MCF 10A (cell line): ENCODE data around the gene CNOT4. TPM values are rescaled to one million over a fixed set of nuclear protein-coding genes. Genes with fewer than 3 reads are reported as not detected.
A peak's percentile ranks its signal among the peaks of the same experiment; 100 is the strongest.
"Not testable (repeated sequence)": the region's sequence is repeated elsewhere in the genome, so short reads cannot be mapped to it uniquely, and the experiment has no call there.

Experiments used
- BruUV-seq: library from RNA; stranded (reverse); fragments of 400-500 nt; replicated peaks from 2 replicates; lab custom pipeline; 2021; lab: Mats Ljungman, UMichigan
- CTCF ChIA-PET: fragments of 300-600 bp; sonication (Branson Sonifier 250); formaldehyde crosslinking; extraction: SDS; loops from one replicate; lab custom pipeline; 2021; ENCODE audit warnings: antibody characterized with exemption, inconsistent platforms; lab: Yijun Ruan, JAX
- POLR2A ChIA-PET: fragments of 300-600, 350-650 bp; sonication (Branson Sonifier 250); formaldehyde crosslinking; extraction: SDS; loops from one replicate; lab custom pipeline; 2020; ENCODE audit warnings: antibody characterized with exemption, inconsistent platforms; lab: Yijun Ruan, JAX
- DNase-seq: peaks from one replicate; pipeline ENCODE4 v3.0.0-alpha.2; 2018; ENCODE audit not compliant: unreplicated experiment
- H3K27ac Mint-ChIP-seq: one replicate; pipeline ENCODE4 v1.8.0; 2022; ENCODE audit warnings: mild to moderate bottlenecking, low read depth, mixed read lengths; ENCODE audit not compliant: unreplicated experiment
- H3K27me3 Mint-ChIP-seq: one replicate; pipeline ENCODE4 v1.8.0; 2022; ENCODE audit warnings: mixed read lengths; ENCODE audit not compliant: insufficient read depth, unreplicated experiment
- H3K36me3 Mint-ChIP-seq: one replicate; pipeline ENCODE4 v1.8.0; 2022; ENCODE audit warnings: mild to moderate bottlenecking, moderate library complexity, mixed read lengths; ENCODE audit not compliant: insufficient read depth, unreplicated experiment
- H3K4me1 Mint-ChIP-seq: one replicate; pipeline ENCODE4 v1.8.0; 2022; ENCODE audit warnings: mixed read lengths; ENCODE audit not compliant: insufficient read depth, unreplicated experiment
- H3K4me3 Mint-ChIP-seq: one replicate; pipeline ENCODE4 v1.8.0; 2022; ENCODE audit warnings: mild to moderate bottlenecking, moderate library complexity, mixed read lengths; ENCODE audit not compliant: unreplicated experiment
- H3K9me3 Mint-ChIP-seq: one replicate; pipeline ENCODE4 v1.8.0; 2022; ENCODE audit warnings: mixed read lengths; ENCODE audit not compliant: unreplicated experiment
- intact Hi-C: fragments of 100-400 bp; cut with micrococcal nuclease; formaldehyde crosslinking; loops from 2 replicates; pipeline ENCODE4 v1.14.1; 2022
- total RNA-seq: library from RNA; stranded (reverse); gene quantifications from 2 replicates; pipeline ENCODE4 v1.2.3, GENCODE V29; 2022
- TF ChIP-seq, protein P1 (sequence below): fragments of 200-600 bp; IDR thresholded peaks from one replicate; pipeline ENCODE4 v1.8.0; 2022; ENCODE audit warnings: antibody characterized with exemption, mild to moderate bottlenecking; ENCODE audit not compliant: unreplicated experiment

The CNOT4 gene
- total RNA-seq, 1 experiment from 2014 or later: 18.5 TPM

DNA sequence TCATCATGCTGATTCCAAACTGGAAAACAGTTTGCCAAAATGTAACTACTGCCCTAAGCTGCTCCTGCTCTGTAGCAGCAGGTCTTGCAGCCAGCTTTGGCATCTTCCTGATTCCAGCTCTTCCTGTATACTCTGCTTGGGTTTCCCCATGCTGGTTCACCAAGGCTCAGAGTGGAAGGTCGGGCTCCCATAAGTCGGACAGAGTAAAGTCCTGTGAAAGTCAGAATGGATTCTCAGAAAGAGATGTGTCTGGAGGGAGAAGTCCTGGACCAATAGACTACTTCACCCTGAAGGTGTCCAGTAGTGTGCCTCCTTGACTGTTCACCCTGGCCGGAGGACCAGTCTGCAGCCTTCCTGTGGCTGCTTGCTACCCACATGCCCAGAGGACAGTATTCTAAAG lies 182.4 kb downstream of the CNOT4 start:
- Mint-ChIP-seq H3K27ac (no peak overlapping the region), H3K27me3 (no peaks in the 10 kb centered on the region), H3K4me1 (peaks cover 5% of the 10 kb centered on the region), H3K4me3 (no peak overlapping the region), H3K36me3 (no peaks in the 10 kb centered on the region), H3K9me3 (no peaks in the 10 kb centered on the region)
- POLR2A ChIA-PET: no interaction called here
- DNase-seq: no peak
- TF ChIP-seq, protein P1, sequence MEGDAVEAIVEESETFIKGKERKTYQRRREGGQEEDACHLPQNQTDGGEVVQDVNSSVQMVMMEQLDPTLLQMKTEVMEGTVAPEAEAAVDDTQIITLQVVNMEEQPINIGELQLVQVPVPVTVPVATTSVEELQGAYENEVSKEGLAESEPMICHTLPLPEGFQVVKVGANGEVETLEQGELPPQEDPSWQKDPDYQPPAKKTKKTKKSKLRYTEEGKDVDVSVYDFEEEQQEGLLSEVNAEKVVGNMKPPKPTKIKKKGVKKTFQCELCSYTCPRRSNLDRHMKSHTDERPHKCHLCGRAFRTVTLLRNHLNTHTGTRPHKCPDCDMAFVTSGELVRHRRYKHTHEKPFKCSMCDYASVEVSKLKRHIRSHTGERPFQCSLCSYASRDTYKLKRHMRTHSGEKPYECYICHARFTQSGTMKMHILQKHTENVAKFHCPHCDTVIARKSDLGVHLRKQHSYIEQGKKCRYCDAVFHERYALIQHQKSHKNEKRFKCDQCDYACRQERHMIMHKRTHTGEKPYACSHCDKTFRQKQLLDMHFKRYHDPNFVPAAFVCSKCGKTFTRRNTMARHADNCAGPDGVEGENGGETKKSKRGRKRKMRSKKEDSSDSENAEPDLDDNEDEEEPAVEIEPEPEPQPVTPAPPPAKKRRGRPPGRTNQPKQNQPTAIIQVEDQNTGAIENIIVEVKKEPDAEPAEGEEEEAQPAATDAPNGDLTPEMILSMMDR: no peak
- BruUV-seq: no TSS peak
- CTCF ChIA-PET: interaction anchor here (0.6 to 4.2 kb wide), 4 partner anchors 8 to 256 kb away, joined by 3 to 22 read pairs (median 6); no protein-coding TSS in a partner anchor
- intact Hi-C loops: no loop called here

DNA sequence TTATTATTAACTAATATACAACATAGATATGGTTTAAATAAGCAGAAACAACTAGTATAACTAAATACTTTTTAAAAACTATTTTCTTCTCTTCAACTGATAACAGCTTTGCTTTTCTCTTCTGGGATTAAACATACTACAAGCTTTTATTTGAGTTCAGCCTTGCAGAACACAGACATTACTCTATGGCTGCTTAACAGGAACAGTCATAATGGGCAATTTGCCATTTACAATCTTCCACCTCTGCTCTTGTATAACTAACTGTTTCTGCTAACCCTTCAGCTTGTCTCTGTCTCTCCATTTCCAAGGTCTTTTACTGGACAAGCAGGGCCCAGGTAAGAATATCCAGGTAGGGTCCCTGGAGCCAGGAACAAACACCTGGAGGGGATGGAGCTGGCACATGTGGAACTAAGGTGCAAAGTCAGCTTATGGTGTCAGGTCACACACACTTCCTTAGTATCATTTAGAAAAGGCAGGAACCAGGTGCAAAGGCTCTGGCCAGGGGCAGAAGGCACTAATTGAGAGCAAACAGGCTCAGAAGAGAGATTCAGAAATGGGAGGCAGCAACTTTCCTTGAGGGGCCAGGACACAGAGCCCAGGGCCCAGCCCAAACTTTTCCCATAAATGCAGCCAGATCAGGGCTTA lies 183.1 kb downstream of the CNOT4 start:
- ChIA-PET CTCF (interaction anchor here (0.6 to 4.2 kb wide), 5 partner anchors 9 to 257 kb away, joined by 3 to 22 read pairs (median 6); no protein-coding TSS in a partner anchor), POLR2A (interaction anchor here (0.9 to 1.1 kb wide), 2 partner anchors 28 to 35 kb away, joined by 3 to 4 read pairs; no protein-coding TSS in a partner anchor)
- H3K27ac Mint-ChIP-seq: no peak overlapping the region
- peaks cover 5% of the 10 kb centered on the region for H3K4me1 Mint-ChIP-seq
- TF ChIP-seq, protein P1: no peak
- no peak for DNase-seq
- no peak overlapping the region for H3K4me3 Mint-ChIP-seq
- H3K9me3 Mint-ChIP-seq: no peaks in the 10 kb centered on the region
- no peaks in the 10 kb centered on the region for H3K36me3 Mint-ChIP-seq
- no peaks in the 10 kb centered on the region for H3K27me3 Mint-ChIP-seq
- no TSS peak for BruUV-seq
- intact Hi-C loops: no loop called here

DNA sequence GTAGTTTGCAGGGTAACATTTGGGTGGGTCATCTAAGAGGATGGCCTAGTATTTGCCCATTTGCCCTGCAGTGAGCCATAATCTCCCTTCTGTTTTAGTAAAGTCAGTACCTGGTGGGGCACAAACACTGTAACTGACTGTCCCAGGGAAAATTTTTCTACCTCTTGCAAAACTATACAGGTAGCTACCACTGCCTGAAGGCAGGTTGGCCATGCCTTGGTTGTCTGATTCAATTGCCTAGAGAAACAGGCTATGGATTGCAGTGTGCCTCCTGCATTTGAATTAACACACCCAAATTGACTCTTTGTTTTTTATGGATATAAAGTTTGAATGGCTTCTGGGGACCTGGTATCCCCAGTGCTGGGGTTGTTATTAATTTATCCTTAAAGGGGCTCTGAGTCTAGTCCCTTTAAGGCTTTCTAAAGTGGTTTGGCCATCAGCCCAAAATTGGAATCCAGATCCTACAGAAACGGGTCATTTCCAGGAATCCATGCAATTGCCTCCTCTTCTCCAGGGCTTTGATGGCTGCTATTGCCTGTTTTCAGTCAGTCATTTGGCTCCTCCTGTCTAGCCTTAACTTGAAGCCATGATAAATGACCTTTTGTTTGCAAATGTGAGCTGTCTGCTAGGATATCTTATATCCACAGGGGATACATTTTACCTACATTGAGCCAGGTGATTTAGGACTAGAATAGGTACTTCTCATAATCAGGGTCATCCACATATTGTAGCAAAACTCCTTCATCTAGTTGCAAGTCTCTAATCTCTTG lies 187.1 kb downstream of the CNOT4 start:
- Mint-ChIP-seq H3K4me1 (peaks cover 20% of the 10 kb centered on the region), H3K36me3 (no peaks in the 10 kb centered on the region), H3K27me3 (no peaks in the 10 kb centered on the region), H3K4me3 (no peak overlapping the region), H3K27ac (no peak overlapping the region), H3K9me3 (no peaks in the 10 kb centered on the region)
- CTCF ChIA-PET: interaction anchor here (0.5 to 3.7 kb wide), 6 partner anchors 12 to 237 kb away, joined by 3 to 27 read pairs (median 4); no protein-coding TSS in a partner anchor
- no TSS peak for BruUV-seq
- POLR2A ChIA-PET: interaction anchor here (0.6 to 2.4 kb wide), 2 partner anchors 31 to 595 kb away, joined by 3 to 9 read pairs; no protein-coding TSS in a partner anchor
- TF ChIP-seq, protein P1: no peak
- no peak for DNase-seq
- intact Hi-C loops: no loop called here

DNA sequence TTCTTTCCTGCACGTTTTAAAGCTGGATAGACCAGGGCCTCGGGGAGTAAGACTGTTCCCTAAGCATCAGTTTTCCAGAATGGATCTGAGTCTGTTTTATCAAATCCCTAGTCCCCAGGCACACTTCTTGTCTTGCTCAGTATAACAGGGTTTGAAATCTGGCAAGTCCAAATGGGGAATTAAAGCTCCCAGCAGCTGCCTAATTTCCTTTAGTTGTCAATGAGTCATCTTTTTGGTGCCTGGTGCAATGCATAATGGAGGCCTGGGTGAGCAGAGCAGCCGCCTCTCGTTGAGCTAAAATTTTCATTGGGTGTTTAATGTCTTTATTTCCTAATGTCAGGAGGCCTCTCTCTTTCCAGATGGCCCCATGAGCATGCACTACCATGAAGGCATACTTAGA lies 188.3 kb downstream of the CNOT4 start:
- H3K27ac Mint-ChIP-seq: no peak overlapping the region
- H3K9me3 Mint-ChIP-seq: no peaks in the 10 kb centered on the region
- H3K4me1 Mint-ChIP-seq: peaks cover 15% of the 10 kb centered on the region
- TF ChIP-seq, protein P1: no peak
- H3K36me3 Mint-ChIP-seq: no peaks in the 10 kb centered on the region
- ChIA-PET POLR2A (interaction anchor here (1.0 to 2.4 kb wide), 2 partner anchors 29 to 152 kb away, joined by 3 to 9 read pairs; no protein-coding TSS in a partner anchor), CTCF (interaction anchor here (3.3 to 3.7 kb wide), 2 partner anchors 14 to 41 kb away, joined by 16 to 27 read pairs; no protein-coding TSS in a partner anchor)
- intact Hi-C loops: no loop called here
- no TSS peak for BruUV-seq
- H3K27me3 Mint-ChIP-seq: no peaks in the 10 kb centered on the region
- H3K4me3 Mint-ChIP-seq: no peak overlapping the region
- peak; percentile 75 for DNase-seq

DNA sequence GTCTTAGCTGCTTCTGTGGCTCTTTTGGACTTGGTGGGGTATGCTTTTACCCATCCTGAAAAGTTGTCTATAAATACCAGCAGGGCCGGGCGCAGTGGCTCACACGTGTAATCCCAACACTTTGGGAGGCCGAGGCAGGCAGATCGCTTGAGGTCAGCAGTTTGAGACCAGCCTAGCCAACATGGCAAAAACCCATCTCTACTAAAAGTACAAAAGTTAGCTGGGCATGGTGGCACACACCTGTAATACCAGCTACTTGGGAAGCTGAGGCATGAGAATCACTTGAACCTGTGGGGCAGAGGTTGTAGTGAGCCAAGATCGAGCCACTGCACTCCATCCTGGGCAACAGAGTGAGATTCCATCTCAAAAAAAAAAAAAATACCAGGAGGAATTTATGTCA lies 188.9 kb downstream of the CNOT4 start:
- peaks cover 14% of the 10 kb centered on the region for H3K4me1 Mint-ChIP-seq
- CTCF ChIA-PET: interaction anchor here (3.3 to 3.7 kb wide), 2 partner anchors 14 to 40 kb away, joined by 16 to 27 read pairs; no protein-coding TSS in a partner anchor
- H3K4me3 Mint-ChIP-seq, DNase-seq, H3K27ac Mint-ChIP-seq, intact Hi-C loops, H3K9me3 Mint-ChIP-seq, H3K27me3 Mint-ChIP-seq, BruUV-seq, H3K36me3 Mint-ChIP-seq: not testable (repeated sequence)
- POLR2A ChIA-PET: interaction anchor here (0.6 to 2.4 kb wide), 3 partner anchors 29 to 602 kb away, joined by 3 to 9 read pairs (median 3); no protein-coding TSS in a partner anchor
